GM12873 (cell line): ENCODE results near the gene INPP5K.

Source experiments
- CTCF ChIP-seq: IDR thresholded peaks from 2 replicates; pipeline ENCODE4 v1.5.1; 2012; ENCODE audit warnings: low read depth, mild to moderate bottlenecking, moderate library complexity, low read length, control low read depth; ENCODE audit not compliant: insufficient read depth; ENCODE audit errors: missing control alignments

Gene INPP5K

GRCh38 chr17:1467258-1467657, 49.2 kb downstream of the INPP5K start:
- TF ChIP-seq CTCF = no peak

- TF ChIP-seq CTCF = no peak
These were observed 52.2 kb downstream of the INPP5K start for GRCh38 chr17:1464186-1464585.

GRCh38 chr17:1462164-1463112, 54.0 kb downstream of the INPP5K start:
- no peak for TF ChIP-seq CTCF

GRCh38 chr17:1461198-1461944, 55.0 kb downstream of the INPP5K start:
- no peak for TF ChIP-seq CTCF

- no peak for TF ChIP-seq CTCF
These were observed 56.2 kb downstream of the INPP5K start for GRCh38 chr17:1460233-1460632.

- TF ChIP-seq CTCF = no peak
These were observed 60.4 kb downstream of the INPP5K start, which contains the start of gene CRK for GRCh38 chr17:1455797-1456599. TSS of gene CRK (minus strand) at chr17:1456232. CDS start at chr17:1456117, 115 bp downstream.
